Astrocyte (in vitro differentiated cells and primary cell): ENCODE results near the gene PCSK2. TPM values are rescaled to one million over a fixed set of nuclear protein-coding genes. Genes with fewer than 3 reads are reported as not detected.
A peak's percentile ranks its signal among the peaks of the same experiment; 100 is the strongest.

ENCODE experiments used
- DNase-seq: peaks from one replicate; pipeline ENCODE4 v3.0.0-alpha.2; 2010; ENCODE audit warnings: low read depth
- FAIRE-seq: peaks from 2 replicates; lab custom pipeline; 2011; peaks lifted over from hg19 to GRCh38; lab: Jason Lieb, UNC
- H2AFZ ChIP-seq: 2 replicates; pipeline ENCODE4 v1.6.0; 2012; ENCODE audit warnings: low read depth, low read length, inconsistent platforms
- H3K27ac ChIP-seq: 2 replicates; pipeline ENCODE4 v1.5.1; 2011; ENCODE audit warnings: low read depth, low read length, inconsistent platforms
- H3K27me3 ChIP-seq: 2 replicates; pipeline ENCODE4 v1.6.0; 2011; ENCODE audit warnings: low read length, inconsistent platforms; ENCODE audit not compliant: insufficient read depth
- H3K36me3 ChIP-seq: 2 replicates; pipeline ENCODE4 v1.5.1; 2011; ENCODE audit warnings: low read length, inconsistent platforms; ENCODE audit not compliant: insufficient read depth
- H3K4me1 ChIP-seq: 2 replicates; pipeline ENCODE4 v1.5.1; 2011; ENCODE audit warnings: low read length, inconsistent platforms; ENCODE audit not compliant: insufficient read depth
- H3K4me2 ChIP-seq: 2 replicates; pipeline ENCODE4 v1.6.0; 2012; ENCODE audit warnings: low read length, inconsistent platforms
- H3K4me3 ChIP-seq: 2 replicates; pipeline ENCODE4 v1.5.1; 2011; ENCODE audit warnings: low read depth, mild to moderate bottlenecking, low read length, inconsistent platforms; ENCODE audit not compliant: insufficient read depth
- H3K79me2 ChIP-seq: 2 replicates; pipeline ENCODE4 v1.6.0; 2012; ENCODE audit warnings: mild to moderate bottlenecking, low read length, inconsistent platforms; ENCODE audit not compliant: insufficient read depth
- H3K9ac ChIP-seq: 2 replicates; pipeline ENCODE4 v1.6.0; 2012; ENCODE audit warnings: mild to moderate bottlenecking, low read length, inconsistent platforms
- H3K9me3 ChIP-seq: 2 replicates; pipeline ENCODE4 v1.5.1; 2012; ENCODE audit warnings: low read depth, mild to moderate bottlenecking, low read length, inconsistent platforms; ENCODE audit not compliant: insufficient read depth
- H4K20me1 ChIP-seq: 2 replicates; pipeline ENCODE4 v1.6.0; 2012; ENCODE audit warnings: low read length, inconsistent platforms; ENCODE audit not compliant: insufficient read depth
- H3K27ac Mint-ChIP-seq: one replicate; pipeline ENCODE4 v1.8.0; 2021; ENCODE audit warnings: mild to moderate bottlenecking, mixed read lengths; ENCODE audit not compliant: unreplicated experiment
- H3K27me3 Mint-ChIP-seq: one replicate; pipeline ENCODE4 v1.8.0; 2021; ENCODE audit warnings: low read depth, mixed read lengths; ENCODE audit not compliant: unreplicated experiment
- H3K36me3 Mint-ChIP-seq: one replicate; pipeline ENCODE4 v1.8.0; 2021; ENCODE audit warnings: low read depth, mixed read lengths; ENCODE audit not compliant: unreplicated experiment
- H3K4me1 Mint-ChIP-seq: one replicate; pipeline ENCODE4 v1.8.0; 2021; ENCODE audit warnings: low read depth, mixed read lengths; ENCODE audit not compliant: unreplicated experiment
- H3K4me3 Mint-ChIP-seq: one replicate; pipeline ENCODE4 v1.8.0; 2021; ENCODE audit warnings: mild to moderate bottlenecking, moderate library complexity, mixed read lengths; ENCODE audit not compliant: unreplicated experiment
- H3K9me3 Mint-ChIP-seq: one replicate; pipeline ENCODE4 v1.8.0; 2021; ENCODE audit warnings: mild to moderate bottlenecking, mixed read lengths; ENCODE audit not compliant: unreplicated experiment
- CTCF ChIP-seq: IDR thresholded peaks from 2 replicates; pipeline ENCODE4 v1.5.1; 2011; ENCODE audit warnings: low read depth, mild to moderate bottlenecking, inconsistent platforms, low read length, moderate library complexity; ENCODE audit not compliant: insufficient read depth
- EZH2 ChIP-seq: IDR thresholded peaks from 2 replicates; pipeline ENCODE4 v1.6.1; 2012; ENCODE audit warnings: mild to moderate bottlenecking, low read length, inconsistent platforms; ENCODE audit not compliant: insufficient read depth
- total RNA-seq: library from RNA; stranded (reverse); gene quantifications from 2 replicates; pipeline ENCODE4 v1.2.1, GENCODE V29; 2021

Gene PCSK2
- total RNA-seq, 1 donor from 2014 or later, result not detected

DNA sequence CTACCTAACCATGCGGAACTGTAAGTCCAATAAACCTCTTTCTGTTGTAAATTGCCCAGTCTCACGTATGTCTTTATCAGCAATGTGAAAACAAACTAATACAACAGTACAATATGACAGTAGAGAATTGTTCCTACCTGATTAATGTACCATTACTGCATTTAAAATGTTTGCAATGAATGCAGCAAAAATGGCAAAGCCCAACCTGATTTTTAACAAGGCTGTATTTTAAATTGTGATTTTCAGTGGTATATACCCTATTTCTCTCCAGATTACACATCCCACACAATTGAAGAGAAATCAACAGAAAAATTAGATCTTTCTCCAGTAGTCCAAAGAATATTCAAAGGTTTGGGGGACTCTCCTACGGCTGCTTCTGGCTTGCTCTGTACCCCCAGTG lies 3.3 kb upstream of the PCSK2 start:
- no peak for TF ChIP-seq CTCF
- TF ChIP-seq EZH2, result no peak
- no peak overlapping the region for H3K27ac Mint-ChIP-seq
- Histone ChIP-seq H3K4me3 (no peak overlapping the region), H3K79me2 (no peaks in the 10 kb centered on the region), H3K4me2 (no peak overlapping the region), H3K9me3 (no peaks in the 10 kb centered on the region), H2AFZ (no peak overlapping the region), H4K20me1 (no peaks in the 10 kb centered on the region), H3K9ac (no peak overlapping the region), H3K27ac (no peak overlapping the region), H3K36me3 (no peaks in the 10 kb centered on the region), H3K27me3 (peaks cover 22% of the 10 kb centered on the region), H3K4me1 (peaks cover 4% of the 10 kb centered on the region)
- DNase-seq, result no peak
- no peak overlapping the region for H3K4me3 Mint-ChIP-seq
- no peaks in the 10 kb centered on the region for H3K36me3 Mint-ChIP-seq
- no peaks in the 10 kb centered on the region for H3K9me3 Mint-ChIP-seq
- peaks cover 9% of the 10 kb centered on the region for H3K4me1 Mint-ChIP-seq
- peak; percentile 32 for FAIRE-seq
- H3K27me3 Mint-ChIP-seq, result peaks cover 27% of the 10 kb centered on the region

GRCh38 chr20:17225851-17226409 lies 910 bp upstream of the PCSK2 start:
- H3K36me3 Mint-ChIP-seq, result no peaks in the 10 kb centered on the region
- no peaks in the 10 kb centered on the region for H3K79me2 ChIP-seq
- peak overlapping the region; percentile 42 for H3K4me3 ChIP-seq
- FAIRE-seq, result no peak
- peaks cover 29% of the 10 kb centered on the region for H3K27me3 ChIP-seq
- H3K4me3 Mint-ChIP-seq, result peak overlapping the region; percentile 85
- DNase-seq, result no peak
- no peaks in the 10 kb centered on the region for H3K36me3 ChIP-seq
- H3K4me2 ChIP-seq, result peak overlapping the region; percentile 81
- peak overlapping the region; percentile 26 for H2AFZ ChIP-seq
- peak overlapping the region; percentile 87 for H3K27ac Mint-ChIP-seq
- H3K27ac ChIP-seq, result no peak overlapping the region
- no peaks in the 10 kb centered on the region for H3K9me3 ChIP-seq
- no peaks in the 10 kb centered on the region for H3K9me3 Mint-ChIP-seq
- no peak overlapping the region for H3K9ac ChIP-seq
- H3K27me3 Mint-ChIP-seq, result peaks cover 44% of the 10 kb centered on the region
- H4K20me1 ChIP-seq, result no peaks in the 10 kb centered on the region
- peaks cover 9% of the 10 kb centered on the region for H3K4me1 Mint-ChIP-seq
- peaks cover 4% of the 10 kb centered on the region for H3K4me1 ChIP-seq
- TF ChIP-seq EZH2, result no peak
- no peak for TF ChIP-seq CTCF

DNA sequence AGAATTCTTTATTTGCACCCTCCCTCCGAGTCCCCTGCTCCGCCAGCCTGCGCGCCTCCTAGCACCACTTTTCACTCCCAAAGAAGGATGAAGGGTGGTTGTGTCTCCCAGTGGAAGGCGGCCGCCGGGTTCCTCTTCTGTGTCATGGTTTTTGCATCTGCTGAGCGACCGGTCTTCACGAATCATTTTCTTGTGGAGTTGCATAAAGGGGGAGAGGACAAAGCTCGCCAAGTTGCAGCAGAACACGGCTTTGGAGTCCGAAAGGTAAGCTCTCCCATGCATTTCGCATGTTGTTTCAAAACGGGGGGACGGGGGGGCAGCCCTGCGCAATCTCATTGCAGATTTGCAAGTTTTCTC lies 357 bp downstream of the PCSK2 start:
- FAIRE-seq, result no peak

More for the DNA sequence above, 357 bp downstream of the PCSK2 start:
- Histone ChIP-seq H3K4me2 (peak overlapping the region; percentile 52), H3K9ac (no peak overlapping the region), H3K27ac (no peak overlapping the region), H3K4me1 (peaks cover 4% of the 10 kb centered on the region), H3K9me3 (no peaks in the 10 kb centered on the region), H2AFZ (no peak overlapping the region), H3K36me3 (no peaks in the 10 kb centered on the region), H3K79me2 (no peaks in the 10 kb centered on the region), H4K20me1 (no peaks in the 10 kb centered on the region), H3K27me3 (peaks cover 33% of the 10 kb centered on the region), H3K4me3 (no peak overlapping the region)
- no peak overlapping the region for H3K27ac Mint-ChIP-seq
- H3K4me3 Mint-ChIP-seq, result peak overlapping the region; percentile 80
- H3K36me3 Mint-ChIP-seq, result no peaks in the 10 kb centered on the region
- no peak for TF ChIP-seq EZH2
- TF ChIP-seq CTCF, result no peak
- peaks cover 9% of the 10 kb centered on the region for H3K4me1 Mint-ChIP-seq
- no peaks in the 10 kb centered on the region for H3K9me3 Mint-ChIP-seq
- no peak for DNase-seq
- peaks cover 51% of the 10 kb centered on the region for H3K27me3 Mint-ChIP-seq
